ENCODE measurements around the gene ATP1A4.

Gene ATP1A4

GRCh38 chr1:160164121-160164520 is 12.7 kb downstream of the ATP1A4 start:
- Mint-ChIP-seq H3K27me3 (peaks cover 11% of the 10 kb centered on the region), H3K9me3 (no peaks in the 10 kb centered on the region), H3K4me3 (no peak overlapping the region), H3K27ac (no peak overlapping the region), H3K36me3 (ENCODE audit: low read depth) (no peaks in the 10 kb centered on the region), H3K4me1 (ENCODE audit: low read depth) (peaks cover 70% of the 10 kb centered on the region)
- intact Hi-C loops (cut with micrococcal nuclease), result loop anchor here (5.0 kb wide), 1 partner anchor 62 kb away; no protein-coding TSS in a partner anchor

DNA sequence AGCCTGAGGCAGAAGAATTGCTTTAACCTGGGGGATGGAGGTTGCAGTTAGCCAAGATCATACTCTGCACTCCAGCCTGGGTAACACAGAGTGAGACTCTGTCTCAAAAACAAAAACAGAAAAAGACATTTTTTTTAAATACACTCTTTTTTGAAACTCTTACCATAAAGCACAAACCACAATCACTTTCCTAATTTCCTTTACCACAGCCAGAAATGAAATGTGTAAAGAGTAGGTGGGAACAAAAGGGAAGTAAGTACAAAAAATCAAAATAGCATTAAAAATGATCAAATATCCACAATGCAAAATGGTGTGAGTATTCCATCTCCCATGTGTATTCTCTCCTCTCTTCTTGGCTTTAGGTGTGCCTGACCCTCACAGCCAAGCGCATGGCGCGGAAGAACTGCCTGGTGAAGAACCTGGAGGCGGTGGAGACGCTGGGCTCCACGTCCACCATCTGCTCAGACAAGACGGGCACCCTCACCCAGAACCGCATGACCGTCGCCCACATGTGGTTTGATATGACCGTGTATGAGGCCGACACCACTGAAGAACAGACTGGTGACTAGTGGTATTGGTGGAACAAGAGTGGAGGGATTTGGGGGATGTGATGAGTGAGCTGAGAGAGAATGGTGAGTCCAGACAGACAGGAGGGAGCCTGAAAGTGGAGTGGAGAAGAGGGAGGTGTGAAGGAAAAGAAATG is 14.9 kb downstream of the ATP1A4 start:
- Mint-ChIP-seq H3K27ac (no peak overlapping the region), H3K4me3 (no peak overlapping the region), H3K4me1 (ENCODE audit: low read depth) (peaks cover 73% of the 10 kb centered on the region), H3K27me3 (peaks cover 12% of the 10 kb centered on the region), H3K9me3 (no peaks in the 10 kb centered on the region), H3K36me3 (ENCODE audit: low read depth) (no peaks in the 10 kb centered on the region)
- intact Hi-C loops (cut with micrococcal nuclease), result no loop called here

- intact Hi-C loops (cut with micrococcal nuclease), result no loop called here
- Mint-ChIP-seq H3K36me3 (ENCODE audit: low read depth) (no peaks in the 10 kb centered on the region), H3K4me1 (ENCODE audit: low read depth) (peaks cover 66% of the 10 kb centered on the region), H3K27me3 (peaks cover 13% of the 10 kb centered on the region), H3K9me3 (no peaks in the 10 kb centered on the region), H3K27ac (no peak overlapping the region), H3K4me3 (no peak overlapping the region)
Observed at GRCh38 chr1:160167056-160167455, 15.7 kb downstream of the ATP1A4 start.

DNA sequence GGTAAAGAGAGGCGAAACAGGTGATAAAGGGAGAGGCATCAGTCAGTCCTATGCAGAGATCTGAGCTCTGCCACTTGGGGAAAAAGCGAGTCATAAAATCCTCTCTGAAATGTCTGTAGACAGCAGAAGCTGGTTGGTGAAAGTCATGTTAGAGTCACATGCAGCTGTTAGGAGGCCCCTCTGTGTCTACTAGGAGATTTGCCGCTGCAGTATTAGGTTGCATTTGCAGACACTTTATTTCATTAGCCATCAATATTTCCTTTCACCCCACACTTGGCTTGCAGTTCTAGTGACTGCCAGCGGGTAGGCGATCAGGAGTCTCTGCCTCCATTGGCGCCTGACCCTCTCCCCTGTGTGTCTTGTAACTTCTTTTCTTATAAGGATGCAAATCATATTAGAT is 16.2 kb downstream of the ATP1A4 start:
- H3K4me3 Mint-ChIP-seq, result no peak overlapping the region
- no peaks in the 10 kb centered on the region for H3K9me3 Mint-ChIP-seq
- H3K27ac Mint-ChIP-seq, result no peak overlapping the region
- peaks cover 14% of the 10 kb centered on the region for H3K27me3 Mint-ChIP-seq
- intact Hi-C loops (cut with micrococcal nuclease), result no loop called here
- H3K4me1 Mint-ChIP-seq (ENCODE audit: low read depth), result peaks cover 61% of the 10 kb centered on the region
- no peaks in the 10 kb centered on the region for H3K36me3 Mint-ChIP-seq (ENCODE audit: low read depth)

DNA sequence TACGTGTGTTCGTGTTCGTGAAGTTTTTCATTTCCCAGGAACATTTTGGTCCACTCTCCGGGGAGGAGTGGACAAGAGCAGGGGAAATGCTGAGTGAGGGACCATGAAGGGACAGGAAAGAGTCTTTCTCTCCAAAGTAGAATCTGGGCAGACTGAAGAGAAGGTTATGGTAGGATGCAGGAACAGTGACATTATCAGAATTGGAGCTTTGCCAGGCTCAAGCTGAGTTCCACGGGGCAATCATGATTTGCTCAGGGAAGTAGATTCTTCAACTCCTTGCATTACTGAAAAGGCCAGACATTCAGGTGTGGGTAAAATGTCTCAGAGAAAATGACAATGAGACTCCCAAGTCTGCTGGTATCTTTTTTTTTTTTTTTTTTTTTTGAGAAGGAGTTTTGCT is 16.6 kb downstream of the ATP1A4 start:
- Mint-ChIP-seq H3K4me3 (no peak overlapping the region), H3K9me3 (no peaks in the 10 kb centered on the region), H3K36me3 (ENCODE audit: low read depth) (no peaks in the 10 kb centered on the region), H3K27ac (no peak overlapping the region), H3K27me3 (peaks cover 14% of the 10 kb centered on the region), H3K4me1 (ENCODE audit: low read depth) (peaks cover 56% of the 10 kb centered on the region)
- intact Hi-C loops (cut with micrococcal nuclease), result no loop called here

DNA sequence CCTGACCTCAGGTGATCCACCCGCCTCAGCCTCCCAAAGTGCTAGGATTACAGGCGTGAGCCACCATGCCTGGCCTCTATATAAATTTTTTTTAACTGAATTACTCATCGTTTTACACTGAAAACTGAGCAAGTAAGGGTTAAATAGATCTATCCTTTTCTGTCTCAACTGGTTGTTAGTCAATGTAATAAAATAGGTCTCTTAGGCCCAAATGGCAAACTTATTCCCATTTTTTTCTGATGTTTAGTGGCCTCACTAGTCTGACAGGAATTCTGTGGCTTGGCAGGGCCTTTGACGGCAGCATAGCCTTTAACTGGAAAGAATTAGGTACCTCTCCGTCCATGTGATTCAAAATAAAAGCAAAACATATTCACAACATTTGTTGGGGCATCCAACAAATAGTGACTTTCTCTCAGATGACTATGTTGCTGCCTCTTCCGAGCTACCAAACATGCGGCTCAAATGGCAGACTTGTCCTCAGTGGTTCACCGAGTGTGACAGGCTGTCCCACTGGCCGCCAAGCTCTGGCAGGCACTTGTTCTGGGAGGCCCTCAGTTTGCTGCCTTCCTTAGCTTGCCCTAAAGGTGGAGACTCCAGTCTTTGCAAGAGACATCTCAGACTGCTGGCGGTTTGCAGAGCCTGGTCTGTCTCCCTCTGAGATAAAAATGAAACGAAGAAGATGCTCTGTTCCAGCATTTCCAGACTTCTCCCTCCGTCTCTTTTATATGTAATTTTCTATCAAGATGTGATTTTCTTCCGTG is 17.4 kb downstream of the ATP1A4 start:
- H3K4me3 Mint-ChIP-seq, result no peak overlapping the region
- intact Hi-C loops (cut with micrococcal nuclease), result no loop called here
- no peaks in the 10 kb centered on the region for H3K9me3 Mint-ChIP-seq
- no peak overlapping the region for H3K27ac Mint-ChIP-seq
- peaks cover 49% of the 10 kb centered on the region for H3K4me1 Mint-ChIP-seq (ENCODE audit: low read depth)
- peaks cover 17% of the 10 kb centered on the region for H3K27me3 Mint-ChIP-seq
- no peaks in the 10 kb centered on the region for H3K36me3 Mint-ChIP-seq (ENCODE audit: low read depth)

GRCh38 chr1:160169553-160170399 is 18.4 kb downstream of the ATP1A4 start:
- H3K27me3 Mint-ChIP-seq, result peaks cover 21% of the 10 kb centered on the region
- intact Hi-C loops (cut with micrococcal nuclease), result no loop called here
- no peak overlapping the region for H3K4me3 Mint-ChIP-seq

DNA sequence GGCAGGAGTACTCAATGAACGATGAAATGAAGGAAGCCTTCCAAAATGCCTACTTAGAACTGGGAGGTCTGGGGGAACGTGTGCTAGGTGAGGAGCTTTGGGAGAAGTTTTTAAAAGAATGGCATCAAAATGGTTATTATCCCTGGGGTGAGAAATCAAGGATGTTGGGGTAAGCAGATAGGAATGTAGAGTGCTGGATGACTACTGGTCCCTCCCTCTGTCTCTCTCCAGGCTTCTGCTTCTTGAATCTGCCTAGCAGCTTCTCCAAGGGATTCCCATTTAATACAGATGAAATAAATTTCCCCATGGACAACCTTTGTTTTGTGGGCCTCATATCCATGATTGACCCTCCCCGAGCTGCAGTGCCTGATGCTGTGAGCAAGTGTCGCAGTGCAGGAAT is 20.0 kb downstream of the ATP1A4 start:
- Mint-ChIP-seq H3K27ac (no peak overlapping the region), H3K4me1 (ENCODE audit: low read depth) (peaks cover 31% of the 10 kb centered on the region), H3K9me3 (no peaks in the 10 kb centered on the region), H3K4me3 (no peak overlapping the region), H3K36me3 (ENCODE audit: low read depth) (no peaks in the 10 kb centered on the region), H3K27me3 (peaks cover 21% of the 10 kb centered on the region)
- intact Hi-C loops (cut with micrococcal nuclease), result no loop called here

More at GRCh38 chr1:160169553-160170399, 18.4 kb downstream of the ATP1A4 start:
- H3K9me3 Mint-ChIP-seq, result no peaks in the 10 kb centered on the region
- no peak overlapping the region for H3K27ac Mint-ChIP-seq
- no peaks in the 10 kb centered on the region for H3K36me3 Mint-ChIP-seq (ENCODE audit: low read depth)
- peaks cover 41% of the 10 kb centered on the region for H3K4me1 Mint-ChIP-seq (ENCODE audit: low read depth)

- Mint-ChIP-seq H3K4me3 (no peak overlapping the region), H3K9me3 (no peaks in the 10 kb centered on the region), H3K36me3 (ENCODE audit: low read depth) (no peaks in the 10 kb centered on the region), H3K27me3 (peaks cover 19% of the 10 kb centered on the region), H3K4me1 (ENCODE audit: low read depth) (peaks cover 25% of the 10 kb centered on the region), H3K27ac (no peak overlapping the region)
- intact Hi-C loops (cut with micrococcal nuclease), result no loop called here
Observed at GRCh38 chr1:160171980-160172379, 20.6 kb downstream of the ATP1A4 start.

DNA sequence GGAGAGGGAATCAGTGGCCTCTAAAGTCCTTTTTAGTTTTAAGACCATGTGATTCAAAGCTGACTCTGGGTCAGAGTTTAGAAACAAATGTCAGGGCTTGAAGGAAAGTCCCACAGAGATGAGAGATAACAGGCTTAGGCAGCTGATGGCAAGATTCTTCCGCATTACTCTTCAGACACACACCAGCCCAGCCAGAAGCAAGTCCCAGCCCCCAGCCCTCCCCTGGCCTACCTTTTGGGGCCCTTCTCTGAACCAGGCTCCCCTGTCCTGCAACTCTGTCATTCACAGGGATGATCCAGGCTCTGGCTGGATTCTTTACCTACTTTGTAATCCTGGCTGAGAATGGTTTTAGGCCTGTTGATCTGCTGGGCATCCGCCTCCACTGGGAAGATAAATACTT is 25.8 kb downstream of the ATP1A4 start:
- Mint-ChIP-seq H3K27ac (no peak overlapping the region), H3K36me3 (ENCODE audit: low read depth) (no peaks in the 10 kb centered on the region), H3K9me3 (no peaks in the 10 kb centered on the region), H3K4me3 (no peak overlapping the region), H3K4me1 (ENCODE audit: low read depth) (no peaks in the 10 kb centered on the region), H3K27me3 (peaks cover 16% of the 10 kb centered on the region)
- intact Hi-C loops (cut with micrococcal nuclease), result no loop called here

GRCh38 chr1:160177667-160178066 is 26.3 kb downstream of the ATP1A4 start:
- H3K4me1 Mint-ChIP-seq (ENCODE audit: low read depth), result no peaks in the 10 kb centered on the region
- intact Hi-C loops (cut with micrococcal nuclease), result no loop called here
- H3K9me3 Mint-ChIP-seq, result no peaks in the 10 kb centered on the region
- H3K36me3 Mint-ChIP-seq (ENCODE audit: low read depth), result no peaks in the 10 kb centered on the region
- H3K27me3 Mint-ChIP-seq, result peaks cover 16% of the 10 kb centered on the region
- H3K27ac Mint-ChIP-seq, result no peak overlapping the region
- H3K4me3 Mint-ChIP-seq, result no peak overlapping the region

GRCh38 chr1:160178731-160179130 is 27.3 kb downstream of the ATP1A4 start:
- Mint-ChIP-seq H3K4me1 (ENCODE audit: low read depth) (no peaks in the 10 kb centered on the region), H3K27me3 (peaks cover 13% of the 10 kb centered on the region), H3K27ac (no peak overlapping the region), H3K36me3 (ENCODE audit: low read depth) (no peaks in the 10 kb centered on the region), H3K9me3 (no peaks in the 10 kb centered on the region), H3K4me3 (no peak overlapping the region)
- intact Hi-C loops (cut with micrococcal nuclease), result no loop called here

DNA sequence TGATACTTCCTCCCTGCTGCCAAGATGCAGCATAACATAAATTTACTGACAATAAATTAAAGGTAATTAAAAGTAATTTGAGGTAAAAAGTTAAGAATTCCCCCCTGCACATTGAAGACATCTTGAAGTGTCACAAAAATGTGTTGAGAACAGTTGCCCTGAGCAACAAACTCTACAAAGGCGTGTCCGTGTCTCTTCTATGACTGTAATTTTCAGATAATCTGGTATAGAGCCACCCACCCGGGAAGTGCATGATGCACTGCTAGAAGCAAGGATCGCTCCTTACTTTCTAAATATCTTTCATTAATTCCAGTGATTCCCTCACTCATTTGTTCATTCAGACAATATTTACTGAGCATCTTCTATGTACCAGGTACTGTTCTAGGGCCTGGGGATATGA is 27.9 kb downstream of the ATP1A4 start:
- intact Hi-C loops (cut with micrococcal nuclease), result no loop called here
- H3K36me3 Mint-ChIP-seq (ENCODE audit: low read depth), result no peaks in the 10 kb centered on the region
- H3K27ac Mint-ChIP-seq, result no peak overlapping the region
- H3K4me1 Mint-ChIP-seq (ENCODE audit: low read depth), result no peaks in the 10 kb centered on the region
- no peak overlapping the region for H3K4me3 Mint-ChIP-seq
- no peaks in the 10 kb centered on the region for H3K9me3 Mint-ChIP-seq
- peaks cover 11% of the 10 kb centered on the region for H3K27me3 Mint-ChIP-seq

GRCh38 chr1:160186246-160186645 is 34.8 kb downstream of the ATP1A4 start:
- H3K4me3 Mint-ChIP-seq, result no peak overlapping the region
- peaks cover 11% of the 10 kb centered on the region for H3K4me1 Mint-ChIP-seq (ENCODE audit: low read depth)
- no peak overlapping the region for H3K27ac Mint-ChIP-seq
- H3K9me3 Mint-ChIP-seq, result no peaks in the 10 kb centered on the region
- peaks cover 12% of the 10 kb centered on the region for H3K27me3 Mint-ChIP-seq
- intact Hi-C loops (cut with micrococcal nuclease), result no loop called here
- H3K36me3 Mint-ChIP-seq (ENCODE audit: low read depth), result no peaks in the 10 kb centered on the region
